PC-3 (cell line): Measurements from ENCODE around the gene SGMS1. TPM values are rescaled to one million over a fixed set of nuclear protein-coding genes. Genes with fewer than 3 reads are reported as not detected.

Source experiments
- ATAC-seq: fragments of 200-7000 bp; cut with Tn5 transposase; 2 replicates; pipeline ENCODE4 v1.9.1; 2020; ENCODE audit warnings: mild to moderate bottlenecking, moderate library complexity
- BruUV-seq: library from RNA; stranded (reverse); fragments of 400-500 nt; replicated peaks from 2 replicates; lab custom pipeline; 2021; lab: Mats Ljungman, UMichigan
- CTCF ChIA-PET: fragments of 300-600 bp; sonication (Branson Sonifier 250); formaldehyde crosslinking; loops from one replicate; lab custom pipeline; 2022; ENCODE audit warnings: antibody characterized with exemption; lab: Charles Lee
- POLR2A ChIA-PET: fragments of 300-600 bp; sonication (Branson Sonifier 250); formaldehyde crosslinking; loops from one replicate; lab custom pipeline; 2022; ENCODE audit warnings: antibody characterized with exemption; ENCODE audit not compliant: unreplicated experiment; lab: Charles Lee
- DNase-seq: peaks from one replicate; pipeline ENCODE4 v3.0.0-alpha.2; 2015
- H2AFZ ChIP-seq: fragments of 300-600 bp; sonication (generic); 2 replicates; pipeline ENCODE4 v1.6.0; 2016; ENCODE audit warnings: antibody characterized with exemption, low read length
- H3F3A ChIP-seq: fragments of 300-600 bp; sonication (generic); one replicate; pipeline ENCODE4 v1.6.0; 2017; ENCODE audit warnings: antibody characterized with exemption, low read length, control low read depth, mild to moderate bottlenecking; ENCODE audit not compliant: unreplicated experiment
- H3K27ac ChIP-seq: fragments of 300-600 bp; sonication (generic); 2 replicates; pipeline ENCODE4 v1.5.1; 2016; ENCODE audit warnings: mild to moderate bottlenecking, low read length
- H3K27me3 ChIP-seq: fragments of 300-600 bp; sonication (generic); 2 replicates; pipeline ENCODE4 v1.6.1; 2016; ENCODE audit warnings: low read length, mixed read lengths
- H3K36me3 ChIP-seq: fragments of 300-600 bp; sonication (generic); 2 replicates; pipeline ENCODE4 v1.6.1; 2016; ENCODE audit warnings: low read depth, mixed run types, low read length, mixed read lengths
- H3K4me1 ChIP-seq: fragments of 300-600 bp; sonication (generic); 2 replicates; pipeline ENCODE4 v1.5.1; 2016; ENCODE audit warnings: low read length; ENCODE audit not compliant: insufficient read depth
- H3K4me2 ChIP-seq: fragments of 300-600 bp; sonication (generic); 2 replicates; pipeline ENCODE4 v1.6.0; 2016; ENCODE audit warnings: low read length
- H3K4me3 ChIP-seq: fragments of 300-600 bp; sonication (generic); 2 replicates; pipeline ENCODE4 v1.5.1; 2016; ENCODE audit warnings: mild to moderate bottlenecking, low read length, mixed read lengths
- H3K79me2 ChIP-seq: fragments of 300-600 bp; sonication (generic); 2 replicates; pipeline ENCODE4 v1.6.1; 2017; ENCODE audit warnings: low read length, mixed read lengths
- H3K9ac ChIP-seq: fragments of 300-600 bp; sonication (generic); 2 replicates; pipeline ENCODE4 v1.6.0; 2016; ENCODE audit warnings: mild to moderate bottlenecking, low read length
- H3K9me2 ChIP-seq: fragments of 300-600 bp; sonication (generic); replicated peaks from 2 replicates; pipeline ENCODE4 v1.6.1; 2016; ENCODE audit warnings: mixed run types, low read length, mixed read lengths
- H3K9me3 ChIP-seq: fragments of 300-600 bp; sonication (generic); 2 replicates; pipeline ENCODE4 v1.6.1; 2016; ENCODE audit warnings: low read length, mixed read lengths
- H4K20me1 ChIP-seq: fragments of 300-600 bp; sonication (generic); 2 replicates; pipeline ENCODE4 v1.6.1; 2016; ENCODE audit warnings: low read length, mixed read lengths
- CTCF ChIP-seq: fragments of 300-600 bp; sonication (generic); conservative IDR thresholded peaks from 2 replicates; pipeline ENCODE4 v1.5.1; 2017; ENCODE audit warnings: antibody characterized with exemption, low read depth, mild to moderate bottlenecking, low read length
- EZH2 ChIP-seq: fragments of 300-600 bp; sonication (generic); IDR thresholded peaks from one replicate; pipeline ENCODE4 v1.6.1; 2017; ENCODE audit warnings: antibody characterized with exemption, mild to moderate bottlenecking, low read length; ENCODE audit not compliant: unreplicated experiment
- EZH2phosphoT487 ChIP-seq: fragments of 300-600 bp; sonication (generic); IDR thresholded peaks from 2 replicates; pipeline ENCODE4 v1.6.1; 2018; ENCODE audit warnings: mild to moderate bottlenecking, antibody characterized with exemption, low read length, borderline replicate concordance
- intact Hi-C: fragments of 100-400 bp; cut with micrococcal nuclease; formaldehyde crosslinking; loops from 2 replicates; pipeline ENCODE4 v1.9.0; 2023
- total RNA-seq: library from RNA; depleted of rRNA; stranded (reverse); fragments of >200 nt; gene quantifications from 2 replicates; pipeline ENCODE4 v1.2.3, GENCODE V29; 2014

Gene SGMS1
- total RNA-seq, 1 experiment from 2014 or later = 61.4 TPM

GRCh38 chr10:50314169-50315071 is 309.3 kb downstream of the SGMS1 start:
- Histone ChIP-seq H3K79me2 (no peaks in the 10 kb centered on the region), H3K9me2 (no peaks in the 10 kb centered on the region), H3K9ac (no peak overlapping the region), H3K27me3 (no peaks in the 10 kb centered on the region), H4K20me1 (no peaks in the 10 kb centered on the region), H3K4me2 (no peak overlapping the region), H3K4me1 (peaks cover 17% of the 10 kb centered on the region), H3K27ac (no peak overlapping the region), H2AFZ (no peak overlapping the region), H3K4me3 (no peak overlapping the region), H3K36me3 (no peaks in the 10 kb centered on the region), H3F3A (peaks cover 6% of the 10 kb centered on the region), H3K9me3 (no peaks in the 10 kb centered on the region)
- ChIA-PET CTCF (no interaction called here), POLR2A (no interaction called here)
- TF ChIP-seq EZH2 (no peak), EZH2phosphoT487 (no peak), CTCF (no peak)
- intact Hi-C loops = no loop called here
- ATAC-seq = no peak
- BruUV-seq = no TSS peak
- no peak for DNase-seq

- no peaks in the 10 kb centered on the region for H4K20me1 ChIP-seq
- H3K9me3 ChIP-seq = no peaks in the 10 kb centered on the region
- no peaks in the 10 kb centered on the region for H3K79me2 ChIP-seq
- CTCF ChIA-PET = no interaction called here
- peak overlapping the region; percentile 31 for H3K27ac ChIP-seq
- intact Hi-C loops = no loop called here
- DNase-seq (peak; percentile 96), ATAC-seq (peak; percentile 77)
- peak overlapping the region; percentile 1; the same call in 1 of the 2 replicates for H2AFZ ChIP-seq
- POLR2A ChIA-PET = no interaction called here
- H3K27me3 ChIP-seq = no peaks in the 10 kb centered on the region
- H3K4me2 ChIP-seq = peak overlapping the region; percentile 36
- H3K4me3 ChIP-seq = peak overlapping the region; percentile 3; the same call in 1 of the 2 replicates
- H3F3A ChIP-seq = peaks cover 6% of the 10 kb centered on the region
- BruUV-seq = no TSS peak
- no peaks in the 10 kb centered on the region for H3K9me2 ChIP-seq
- H3K9ac ChIP-seq = no peak overlapping the region
- no peaks in the 10 kb centered on the region for H3K36me3 ChIP-seq
- TF ChIP-seq EZH2 = no peak
- no peak for TF ChIP-seq CTCF
- TF ChIP-seq EZH2phosphoT487 = no peak
- peaks cover 17% of the 10 kb centered on the region for H3K4me1 ChIP-seq
Measured at GRCh38 chr10:50312464-50313437, 311.0 kb downstream of the SGMS1 start.
